NOMO-1 treated with dmso at 0.1 percent for 144 hours (cell line): ENCODE results near the gene MYO18A.
"Not testable (repeated sequence)": the region's sequence is repeated elsewhere in the genome, so short reads cannot be mapped to it uniquely, and the experiment has no call there.

Experiments
- DNase-seq: peaks from one replicate; lab custom pipeline; 2025; ENCODE audit not compliant: unreplicated experiment; lab: John Stamatoyannopoulos, UW

Gene MYO18A

DNA sequence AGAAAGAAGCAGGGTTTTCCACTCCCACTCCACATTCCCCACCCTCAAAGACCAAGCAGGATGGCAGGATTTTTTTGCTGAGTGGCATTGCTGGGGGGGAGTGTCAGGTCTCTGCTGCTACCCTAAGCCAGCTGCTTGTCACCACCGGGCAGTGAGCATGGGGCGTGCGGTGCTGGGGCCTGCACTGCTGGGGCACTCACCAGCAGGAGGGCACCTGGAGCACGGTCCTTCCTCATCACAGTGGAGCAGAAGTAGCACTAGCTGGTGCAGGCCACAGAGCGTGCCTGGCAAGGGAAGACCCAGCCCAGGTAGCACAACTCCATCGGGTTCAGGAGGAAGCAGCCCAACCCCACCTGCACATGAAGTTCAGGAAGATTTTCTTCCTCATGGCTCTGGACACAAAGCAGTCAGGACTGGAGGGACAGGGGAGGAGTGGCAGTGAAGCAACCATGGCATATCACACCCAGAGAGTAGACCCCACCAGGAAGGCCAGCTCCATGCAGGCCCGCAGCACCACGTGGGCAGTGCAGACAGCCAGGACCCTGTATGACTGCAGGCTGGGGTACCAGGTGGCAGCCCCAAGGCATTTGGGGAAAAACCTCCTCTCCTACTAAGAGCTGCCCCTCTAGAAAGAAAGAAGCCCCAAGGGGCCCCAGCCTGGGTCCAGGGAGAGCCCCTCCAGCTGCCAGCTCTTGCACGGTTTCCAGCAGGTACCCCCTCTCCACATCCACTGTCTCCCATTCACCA is 16.7 kb upstream of the MYO18A start:
- DNase-seq: peak; percentile 10

DNA sequence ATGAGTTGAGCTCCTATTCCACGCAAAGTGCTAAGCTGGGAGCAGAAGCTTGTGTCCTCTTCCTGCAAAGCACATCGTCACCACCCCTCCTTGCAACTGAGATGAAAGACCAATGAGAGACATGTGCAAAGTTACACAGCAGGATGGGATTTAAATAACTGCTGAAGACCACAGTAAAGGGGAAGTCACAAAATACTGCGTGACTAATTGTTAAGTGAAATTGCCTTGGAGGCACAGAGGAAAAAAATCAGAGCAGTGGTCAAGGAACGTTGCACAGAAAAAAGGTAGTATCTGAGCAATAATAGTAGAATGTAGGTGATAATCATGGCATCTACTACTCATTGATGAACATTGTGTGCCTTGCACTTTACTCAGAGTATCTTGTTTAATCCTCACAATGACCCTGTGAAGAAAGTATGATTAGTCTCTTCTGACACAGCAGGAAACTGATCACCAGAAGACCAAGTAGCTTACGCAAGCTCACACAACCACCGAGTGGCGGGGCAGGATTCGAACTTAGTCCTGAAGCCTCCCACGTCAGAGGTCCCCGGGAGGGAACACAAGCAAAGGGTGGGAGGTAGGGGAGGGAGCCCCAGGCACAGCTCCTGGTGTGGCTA is 15.4 kb upstream of the MYO18A start:
- DNase-seq: peak; percentile 95

GRCh38 chr17:29194669-29195068 is 14.5 kb upstream of the MYO18A start:
- no peak for DNase-seq

DNA sequence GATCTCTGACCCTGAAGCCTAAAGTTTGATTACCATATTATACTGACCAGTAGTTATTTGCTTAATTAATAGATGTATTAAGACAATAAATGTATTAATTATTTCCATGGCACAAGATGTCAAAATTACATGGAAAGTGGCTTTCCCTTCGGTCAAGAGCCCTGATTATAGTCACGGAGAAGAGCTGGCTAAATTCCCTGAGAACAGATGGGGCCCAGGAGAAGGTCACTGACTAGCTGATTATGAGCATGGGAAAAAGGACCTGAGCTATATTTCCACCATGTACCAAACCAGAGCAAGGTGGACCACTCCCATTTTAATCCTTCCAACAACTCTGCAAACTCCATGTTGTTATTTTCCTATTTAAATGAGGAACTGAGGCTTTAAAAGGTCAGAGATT is 12.9 kb upstream of the MYO18A start:
- no peak for DNase-seq

- DNase-seq: no peak
These were observed 10.5 kb upstream of the MYO18A start for GRCh38 chr17:29190592-29191207.

DNA sequence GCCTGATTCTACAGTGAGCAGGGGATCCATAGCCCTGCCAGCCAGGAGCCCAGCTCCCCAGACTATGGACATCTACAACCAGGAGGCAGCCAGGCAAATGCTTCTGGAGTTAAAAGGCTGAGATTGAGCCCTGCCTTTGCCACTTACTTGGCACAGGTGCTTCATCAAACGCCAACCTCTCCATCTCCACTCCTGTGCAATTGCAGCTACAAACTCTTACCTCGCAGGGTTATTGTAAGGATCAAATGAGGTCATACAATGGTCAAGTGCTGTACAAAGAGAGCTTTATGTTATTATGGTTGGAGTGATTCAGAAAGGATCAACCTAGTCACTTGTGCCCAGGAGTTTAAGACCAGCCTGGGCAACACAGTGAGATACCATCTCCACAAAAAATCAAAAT is 9.8 kb upstream of the MYO18A start:
- no peak for DNase-seq

GRCh38 chr17:29189355-29189754 is 9.2 kb upstream of the MYO18A start:
- DNase-seq: no peak

DNA sequence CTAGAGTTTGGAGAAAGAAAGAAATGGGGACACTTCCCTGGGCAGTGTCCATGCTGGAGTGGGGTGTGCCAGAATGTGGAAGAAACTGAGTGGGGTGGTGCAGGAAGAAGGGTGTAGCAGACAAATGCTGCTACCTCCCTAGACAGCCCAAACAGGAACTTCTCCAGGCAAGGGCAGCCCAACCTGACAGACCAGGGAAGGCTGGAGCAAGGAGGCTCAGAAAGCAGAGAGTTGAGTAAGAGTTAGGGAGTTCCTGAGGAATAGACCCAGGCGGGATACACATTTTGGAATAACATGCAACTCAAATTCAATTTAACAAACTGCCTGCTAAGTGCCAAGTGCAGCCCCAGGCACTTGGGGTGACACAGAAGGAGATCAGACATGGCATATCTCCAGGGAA is 1.0 kb upstream of the MYO18A start:
- DNase-seq: no peak

GRCh38 chr17:29180788-29181160 is 576 bp upstream of the MYO18A start:
- no peak for DNase-seq

GRCh38 chr17:29179232-29180033 is 765 bp downstream of the MYO18A start:
- DNase-seq: no peak

DNA sequence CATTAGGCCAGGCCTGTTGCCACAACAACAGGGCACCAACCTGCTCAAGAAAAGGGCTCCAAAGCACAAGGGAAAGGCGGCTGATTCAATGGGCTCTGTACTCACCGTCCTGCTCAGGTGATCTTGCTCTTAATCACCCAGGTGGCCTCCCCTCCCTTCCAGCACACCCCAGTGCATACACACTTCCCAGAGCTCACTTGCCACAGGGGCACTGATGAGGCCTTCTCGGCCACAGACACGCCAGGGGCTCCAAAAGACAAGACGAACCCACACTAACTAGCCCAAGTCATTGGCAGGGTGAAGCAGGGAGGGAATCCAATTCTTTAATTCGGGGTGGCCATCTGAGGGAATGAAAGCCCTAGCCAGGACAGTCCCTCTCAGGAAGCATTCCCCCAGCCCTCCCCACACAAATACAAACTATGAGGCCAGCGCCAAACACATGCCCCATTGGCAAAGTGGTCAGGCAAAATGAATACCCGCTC is 1.4 kb downstream of the MYO18A start:
- no peak for DNase-seq

DNA sequence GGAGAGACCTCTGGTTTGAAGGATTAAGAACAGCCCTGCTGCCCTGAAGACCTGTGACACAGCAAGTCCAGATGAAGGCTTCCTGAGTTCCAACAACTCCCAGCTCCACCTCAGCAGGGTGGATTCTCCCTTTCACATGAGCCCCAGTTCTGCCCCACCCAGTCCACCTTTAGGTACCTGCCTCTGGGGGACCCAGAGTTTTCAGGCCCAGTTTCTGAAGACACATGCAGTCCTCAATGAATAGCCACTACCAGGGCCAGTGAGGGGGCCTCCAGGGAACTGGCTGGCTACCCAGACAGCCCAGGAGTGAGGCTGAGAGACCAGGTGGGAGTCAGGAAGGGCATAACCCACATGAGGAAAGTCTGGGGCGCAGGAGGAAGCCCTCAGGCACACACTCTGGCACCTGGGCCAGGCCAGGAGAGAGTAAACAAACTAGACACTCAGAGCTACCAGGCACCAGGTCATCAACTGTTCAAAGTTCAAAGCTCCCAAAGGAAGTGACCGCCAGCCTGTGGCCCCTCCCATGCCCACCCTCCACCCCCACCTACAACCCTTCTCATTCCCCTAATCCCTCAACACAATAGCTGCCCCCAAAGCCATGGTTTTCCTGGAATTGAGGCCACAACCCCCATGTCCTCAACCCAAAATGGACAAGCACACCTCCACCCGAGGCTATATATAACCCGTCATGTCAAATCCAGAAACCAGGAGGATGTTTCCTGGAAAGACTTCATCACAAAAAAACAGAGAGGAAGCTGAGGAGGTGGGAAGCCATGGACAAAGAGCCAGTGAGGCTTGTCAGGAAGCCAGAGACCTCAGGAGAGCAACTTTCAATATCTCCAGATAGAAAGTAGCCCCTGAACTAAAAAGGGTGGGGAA is 2.1 kb downstream of the MYO18A start:
- DNase-seq: no peak

- no peak for DNase-seq
These were observed 2.7 kb downstream of the MYO18A start for GRCh38 chr17:29177541-29177870.

DNA sequence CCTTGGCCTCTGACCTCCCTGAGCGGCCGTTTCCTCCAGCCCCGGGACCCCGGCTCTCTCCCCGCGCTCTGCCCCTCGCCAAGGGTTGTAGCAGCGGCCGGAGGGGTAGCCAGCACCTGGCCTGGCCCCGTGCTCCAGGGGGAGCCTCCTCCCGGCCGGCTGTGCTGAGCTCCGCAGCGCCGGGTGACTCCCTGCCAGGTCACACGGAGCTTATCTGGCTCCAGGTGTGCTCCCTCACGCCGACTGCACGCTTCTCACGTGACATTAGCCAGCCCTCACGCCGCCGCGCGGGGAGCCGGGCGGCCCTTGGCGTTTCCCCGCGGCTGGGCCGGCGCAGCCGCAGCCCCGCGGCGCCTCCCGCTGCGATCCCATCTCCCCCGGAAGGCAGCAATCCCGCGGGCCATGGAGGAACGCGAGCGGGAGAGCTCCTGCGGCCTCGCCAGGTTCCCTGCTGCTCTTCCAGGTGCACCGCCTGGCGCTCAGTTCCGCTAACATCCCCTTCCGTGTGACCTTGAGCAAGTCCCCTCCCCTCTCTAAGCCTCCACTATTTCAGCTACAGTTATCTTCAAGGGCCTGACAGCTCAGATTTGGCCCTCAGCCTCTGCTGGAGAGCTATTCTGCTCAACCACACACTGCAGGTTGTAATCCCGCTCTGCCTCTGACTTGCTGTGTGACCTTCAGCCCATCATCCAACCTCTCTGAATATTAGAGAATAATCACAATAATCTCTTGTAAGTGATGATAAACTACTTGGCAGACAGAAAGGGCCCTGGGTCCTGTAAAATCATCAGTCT is 3.4 kb downstream of the MYO18A start:
- peak; percentile 11 for DNase-seq

- DNase-seq: no peak
These were observed 4.8 kb downstream of the MYO18A start for GRCh38 chr17:29175349-29175748.

DNA sequence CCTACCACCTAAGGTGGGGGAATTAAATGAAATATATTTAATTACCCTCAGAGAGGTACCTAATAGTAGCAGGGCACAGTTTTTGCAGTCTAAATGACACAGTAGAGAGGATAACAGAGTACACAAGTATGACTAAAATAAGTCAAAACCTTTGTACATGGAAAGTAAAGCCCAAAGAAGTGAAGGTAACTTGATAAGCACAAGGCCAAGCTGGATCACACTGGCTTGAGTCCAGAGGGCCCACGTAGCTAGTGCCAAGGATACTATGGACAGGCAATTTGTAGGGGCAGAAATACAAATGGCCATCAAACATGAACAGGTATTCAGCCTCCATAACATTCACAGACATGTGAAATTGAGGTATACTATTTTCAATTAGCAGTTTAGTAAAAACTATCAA is 7.6 kb downstream of the MYO18A start:
- no peak for DNase-seq

DNA sequence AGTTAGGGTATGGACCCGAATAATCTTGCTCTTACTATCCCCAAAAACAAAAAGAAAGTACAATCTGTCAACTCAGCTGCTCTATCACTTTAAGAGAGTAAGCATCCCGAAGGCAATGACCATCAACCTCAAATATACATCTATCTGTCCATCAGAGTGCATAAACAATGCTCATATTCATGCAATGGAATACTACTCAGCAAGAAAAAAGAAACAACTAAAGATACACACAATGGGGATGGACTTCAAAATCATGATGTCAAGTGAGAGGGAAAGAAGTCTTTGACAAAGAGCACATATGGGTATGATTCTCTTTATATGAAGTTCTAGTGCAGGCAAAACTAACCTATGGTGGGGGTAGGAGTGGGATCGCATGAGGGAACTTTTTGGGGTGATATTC is 9.5 kb downstream of the MYO18A start:
- DNase-seq: no peak

- DNase-seq: no peak
These were observed 10.2 kb downstream of the MYO18A start for GRCh38 chr17:29169806-29170591.

DNA sequence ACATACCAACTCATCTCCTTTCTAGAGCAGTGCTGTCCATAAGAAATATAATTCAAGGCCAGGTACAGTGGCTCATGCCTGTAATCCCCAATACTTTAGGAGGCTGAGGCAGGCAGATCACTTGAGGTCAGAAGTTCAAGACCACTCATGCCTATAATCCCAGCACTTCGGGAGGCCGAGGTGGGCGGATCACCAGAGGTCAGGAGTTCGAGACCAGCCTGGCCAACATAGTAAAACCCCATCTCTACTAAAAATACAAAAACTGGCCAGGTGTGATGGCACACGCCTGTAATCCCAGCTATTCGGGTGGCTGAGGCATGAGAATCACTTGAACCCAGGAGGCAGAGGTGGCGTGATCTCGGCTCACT is 11.5 kb downstream of the MYO18A start:
- not testable (repeated sequence) for DNase-seq
